A673 (cell line): ENCODE results near the gene AGAP1.

ENCODE experiments used
- EZH2 ChIP-seq: fragments of 200-600 bp; sonication (generic); IDR thresholded peaks from 2 replicates; pipeline ENCODE4 v1.6.1; 2017; ENCODE audit warnings: borderline replicate concordance, low read depth, mild to moderate bottlenecking, mixed read lengths, antibody characterized with exemption, low read length; ENCODE audit not compliant: poor library complexity, severe bottlenecking
- TF ChIP-seq, protein P1 (sequence below): fragments of 300-800, 200-600 bp; sonication (generic); conservative IDR thresholded peaks from 2 replicates; pipeline ENCODE4 v1.5.1; 2017; ENCODE audit warnings: low read depth, mild to moderate bottlenecking, antibody characterized with exemption, low read length, moderate library complexity, mixed read lengths

DNA sequence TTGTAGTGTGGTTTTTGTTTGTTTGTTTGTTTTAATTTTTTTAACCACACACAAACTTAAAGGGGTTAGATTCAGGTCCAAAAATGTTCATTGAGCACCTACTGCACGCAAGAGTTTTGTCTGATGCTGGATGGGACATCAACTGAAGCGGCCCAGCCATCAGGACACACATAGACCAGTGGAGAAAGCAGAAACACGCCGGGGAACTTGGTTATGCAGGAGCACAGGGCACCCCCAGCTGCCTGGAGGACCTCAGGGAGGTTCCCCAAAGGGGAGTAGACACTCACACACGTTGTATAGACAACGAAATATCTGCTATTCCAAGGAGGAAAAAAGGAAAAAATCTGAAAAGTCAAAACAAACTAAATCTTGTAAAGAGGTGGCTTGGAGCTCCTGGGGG is 482.7 kb downstream of the AGAP1 start:
- TF ChIP-seq, protein P1, sequence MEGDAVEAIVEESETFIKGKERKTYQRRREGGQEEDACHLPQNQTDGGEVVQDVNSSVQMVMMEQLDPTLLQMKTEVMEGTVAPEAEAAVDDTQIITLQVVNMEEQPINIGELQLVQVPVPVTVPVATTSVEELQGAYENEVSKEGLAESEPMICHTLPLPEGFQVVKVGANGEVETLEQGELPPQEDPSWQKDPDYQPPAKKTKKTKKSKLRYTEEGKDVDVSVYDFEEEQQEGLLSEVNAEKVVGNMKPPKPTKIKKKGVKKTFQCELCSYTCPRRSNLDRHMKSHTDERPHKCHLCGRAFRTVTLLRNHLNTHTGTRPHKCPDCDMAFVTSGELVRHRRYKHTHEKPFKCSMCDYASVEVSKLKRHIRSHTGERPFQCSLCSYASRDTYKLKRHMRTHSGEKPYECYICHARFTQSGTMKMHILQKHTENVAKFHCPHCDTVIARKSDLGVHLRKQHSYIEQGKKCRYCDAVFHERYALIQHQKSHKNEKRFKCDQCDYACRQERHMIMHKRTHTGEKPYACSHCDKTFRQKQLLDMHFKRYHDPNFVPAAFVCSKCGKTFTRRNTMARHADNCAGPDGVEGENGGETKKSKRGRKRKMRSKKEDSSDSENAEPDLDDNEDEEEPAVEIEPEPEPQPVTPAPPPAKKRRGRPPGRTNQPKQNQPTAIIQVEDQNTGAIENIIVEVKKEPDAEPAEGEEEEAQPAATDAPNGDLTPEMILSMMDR: no peak
- no peak for TF ChIP-seq EZH2
